NB4 (cell line): ENCODE data around the gene PRRC2A.
A peak's percentile ranks its signal among the peaks of the same experiment; 100 is the strongest.

Source experiments
- DNase-seq: peaks from one replicate; pipeline ENCODE4 v3.0.0; 2010; ENCODE audit warnings: low read depth
- H3K4me3 ChIP-seq: one replicate; pipeline ENCODE4 v1.5.1; 2011; ENCODE audit warnings: mild to moderate bottlenecking, low read depth, low read length, moderate library complexity
- MYC ChIP-seq: IDR thresholded peaks from 2 replicates; pipeline ENCODE4 v1.6.1; 2011; ENCODE audit warnings: low read depth, low read length
- POLR2A ChIP-seq: IDR thresholded peaks from 2 replicates; pipeline ENCODE4 v1.6.1; 2011; ENCODE audit warnings: mild to moderate bottlenecking; ENCODE audit not compliant: insufficient read length; ENCODE audit errors: extremely low read depth
- TF ChIP-seq, protein P1 (sequence below): IDR thresholded peaks from one replicate; pipeline ENCODE4 v1.5.1; 2012; ENCODE audit warnings: low read depth, low read length
- TF ChIP-seq, protein P2 (sequence below): IDR thresholded peaks from 2 replicates; pipeline ENCODE4 v1.6.1; 2011; ENCODE audit warnings: low read depth, low read length

The PRRC2A gene

DNA sequence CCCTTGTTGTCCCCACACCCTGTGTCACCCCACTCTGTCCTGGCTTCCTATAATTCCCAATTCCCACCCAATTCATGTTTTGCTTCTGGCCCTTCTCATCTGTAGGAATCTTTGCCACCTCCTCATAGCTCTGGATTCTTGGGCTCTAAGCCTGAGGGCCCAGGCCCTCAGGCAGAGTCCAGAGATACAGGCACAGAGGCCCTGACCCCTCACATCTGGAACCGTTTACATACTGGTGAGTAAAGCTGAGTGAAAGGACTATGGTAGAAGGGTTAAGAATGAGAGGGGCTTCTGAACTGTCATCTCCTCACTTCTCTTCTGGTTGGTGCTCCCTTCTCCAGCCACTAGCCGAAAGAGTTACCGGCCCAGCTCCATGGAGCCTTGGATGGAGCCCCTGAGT, 13.6 kb downstream of the PRRC2A start:
- DNase-seq, result no peak
- TF ChIP-seq MYC (no peak), POLR2A (no peak)
- TF ChIP-seq, protein P1, sequence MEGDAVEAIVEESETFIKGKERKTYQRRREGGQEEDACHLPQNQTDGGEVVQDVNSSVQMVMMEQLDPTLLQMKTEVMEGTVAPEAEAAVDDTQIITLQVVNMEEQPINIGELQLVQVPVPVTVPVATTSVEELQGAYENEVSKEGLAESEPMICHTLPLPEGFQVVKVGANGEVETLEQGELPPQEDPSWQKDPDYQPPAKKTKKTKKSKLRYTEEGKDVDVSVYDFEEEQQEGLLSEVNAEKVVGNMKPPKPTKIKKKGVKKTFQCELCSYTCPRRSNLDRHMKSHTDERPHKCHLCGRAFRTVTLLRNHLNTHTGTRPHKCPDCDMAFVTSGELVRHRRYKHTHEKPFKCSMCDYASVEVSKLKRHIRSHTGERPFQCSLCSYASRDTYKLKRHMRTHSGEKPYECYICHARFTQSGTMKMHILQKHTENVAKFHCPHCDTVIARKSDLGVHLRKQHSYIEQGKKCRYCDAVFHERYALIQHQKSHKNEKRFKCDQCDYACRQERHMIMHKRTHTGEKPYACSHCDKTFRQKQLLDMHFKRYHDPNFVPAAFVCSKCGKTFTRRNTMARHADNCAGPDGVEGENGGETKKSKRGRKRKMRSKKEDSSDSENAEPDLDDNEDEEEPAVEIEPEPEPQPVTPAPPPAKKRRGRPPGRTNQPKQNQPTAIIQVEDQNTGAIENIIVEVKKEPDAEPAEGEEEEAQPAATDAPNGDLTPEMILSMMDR, result no peak
- TF ChIP-seq, protein P2, sequence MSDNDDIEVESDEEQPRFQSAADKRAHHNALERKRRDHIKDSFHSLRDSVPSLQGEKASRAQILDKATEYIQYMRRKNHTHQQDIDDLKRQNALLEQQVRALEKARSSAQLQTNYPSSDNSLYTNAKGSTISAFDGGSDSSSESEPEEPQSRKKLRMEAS, result no peak
- H3K4me3 ChIP-seq, result no peak overlapping the region

DNA sequence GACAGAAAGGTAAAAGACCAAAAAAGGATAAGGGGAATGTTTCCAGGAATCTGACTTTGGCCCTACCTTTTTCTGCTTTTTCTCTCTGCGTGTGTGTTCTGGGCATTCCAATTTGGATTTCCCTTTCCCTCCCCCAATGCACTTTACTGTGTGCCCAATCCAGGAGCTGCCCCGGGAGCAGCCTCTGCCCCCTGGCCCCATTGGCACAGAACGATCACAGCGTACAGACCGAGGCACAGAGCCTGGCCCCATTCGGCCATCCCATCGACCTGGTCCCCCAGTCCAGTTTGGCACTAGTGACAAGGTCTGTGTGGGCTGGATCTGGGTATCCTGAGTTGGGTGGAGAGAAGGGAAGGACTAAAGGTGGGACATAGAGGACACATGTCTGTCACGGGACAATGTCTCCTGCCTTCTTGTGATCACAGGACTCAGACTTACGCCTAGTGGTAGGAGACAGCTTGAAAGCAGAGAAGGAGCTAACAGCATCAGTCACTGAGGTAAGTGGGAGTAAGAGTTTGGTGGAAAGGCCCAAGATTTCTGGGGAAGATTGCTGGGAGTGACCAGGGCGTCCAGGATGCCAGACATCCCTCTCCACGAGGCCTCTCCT, 14.6 kb downstream of the PRRC2A start:
- no peak overlapping the region for H3K4me3 ChIP-seq
- no peak for DNase-seq
- TF ChIP-seq, protein P1, result no peak
- no peak for TF ChIP-seq POLR2A
- no peak for TF ChIP-seq MYC
- TF ChIP-seq, protein P2, result no peak

DNA sequence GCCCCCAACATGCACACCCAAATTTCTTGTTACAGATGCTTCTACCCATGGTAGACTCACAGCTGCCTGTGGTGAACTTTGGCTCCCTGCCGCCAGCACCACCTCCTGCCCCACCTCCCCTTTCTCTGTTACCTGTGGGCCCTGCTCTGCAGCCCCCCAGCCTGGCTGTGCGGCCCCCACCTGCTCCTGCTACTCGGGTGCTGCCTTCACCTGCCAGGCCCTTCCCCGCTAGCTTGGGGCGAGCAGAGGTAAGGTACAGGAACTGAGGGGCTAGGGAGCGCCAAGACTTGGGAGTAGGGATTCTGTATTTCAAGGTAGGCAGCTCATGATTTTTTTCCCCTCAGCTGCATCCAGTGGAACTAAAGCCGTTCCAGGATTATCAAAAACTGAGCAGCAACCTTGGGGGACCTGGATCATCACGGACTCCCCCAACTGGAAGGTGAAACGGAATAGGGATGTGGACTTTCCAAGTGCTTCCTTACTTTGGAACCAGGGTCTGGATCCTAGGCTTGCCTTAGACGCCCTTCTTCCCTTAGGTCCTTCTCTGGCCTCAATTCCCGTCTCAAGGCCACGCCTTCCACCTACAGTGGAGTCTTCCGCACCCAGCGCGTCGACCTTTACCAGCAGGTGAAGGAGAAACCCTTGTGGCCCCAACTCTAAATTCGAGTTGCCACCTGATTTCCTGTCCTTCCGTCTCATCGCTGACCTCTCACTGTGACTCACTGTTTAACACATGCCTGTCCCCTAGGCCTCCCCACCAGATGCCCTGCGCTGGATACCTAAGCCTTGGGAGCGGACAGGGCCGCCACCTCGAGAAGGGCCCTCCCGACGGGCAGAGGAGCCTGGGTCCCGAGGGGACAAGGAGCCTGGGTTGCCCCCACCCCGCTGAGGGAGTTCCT, 16.4 kb downstream of the PRRC2A start:
- no peak overlapping the region for H3K4me3 ChIP-seq
- TF ChIP-seq POLR2A, result no peak
- TF ChIP-seq, protein P2, result no peak
- TF ChIP-seq MYC, result no peak
- TF ChIP-seq, protein P1, result no peak
- DNase-seq, result no peak

DNA sequence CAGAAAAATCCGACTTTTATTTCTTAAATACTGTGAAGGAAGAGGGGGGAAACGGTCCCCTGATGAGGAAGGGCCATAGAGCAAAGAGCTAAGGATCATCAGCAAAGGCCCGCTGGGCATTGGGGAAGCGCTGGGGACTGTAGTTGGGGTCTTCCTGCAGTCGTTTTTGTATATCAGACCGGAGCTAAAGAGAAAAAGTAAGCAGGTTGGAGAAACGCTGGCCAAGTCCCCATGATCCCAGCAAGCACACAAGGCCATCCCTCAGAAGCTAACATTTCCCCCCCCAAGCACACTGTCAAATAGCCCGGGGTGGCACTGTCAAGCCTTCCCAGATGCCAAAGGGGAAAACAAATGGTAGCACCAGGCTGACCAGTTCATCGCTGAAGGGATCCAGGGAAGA, 18.5 kb downstream of the PRRC2A start:
- DNase-seq, result no peak
- H3K4me3 ChIP-seq, result no peak overlapping the region
- TF ChIP-seq MYC (no peak), POLR2A (no peak)
- TF ChIP-seq, protein P1, result no peak
- TF ChIP-seq, protein P2, result no peak

DNA sequence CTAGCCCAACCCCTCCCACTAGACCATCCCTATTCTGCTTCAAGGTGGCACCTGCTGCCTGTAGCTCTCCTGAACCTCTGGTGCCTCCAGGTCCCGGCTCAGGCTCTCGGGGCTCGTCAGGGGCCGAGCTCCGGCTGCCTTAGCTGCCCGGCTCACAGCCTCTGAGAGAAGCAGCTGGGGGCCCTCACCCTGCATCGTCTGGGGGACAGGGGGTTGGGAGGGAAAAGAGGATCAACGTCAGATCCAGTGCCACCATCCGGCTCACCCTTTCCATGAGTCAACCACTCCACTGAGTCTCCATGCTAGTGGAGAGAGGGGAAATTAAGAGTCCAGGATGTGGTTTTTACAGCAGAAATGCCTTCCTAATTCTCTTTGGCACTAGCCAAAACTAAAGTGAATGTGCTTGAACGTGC, 18.9 kb downstream of the PRRC2A start:
- peak; percentile 39 for DNase-seq
- no peak overlapping the region for H3K4me3 ChIP-seq
- TF ChIP-seq MYC, result no peak
- TF ChIP-seq, protein P2, result no peak
- TF ChIP-seq POLR2A, result no peak
- TF ChIP-seq, protein P1, result no peak
